Activated naive CD4-positive, alpha-beta T cell treated with anti-CD3 and anti-CD28 coated beads, Interleukin-2, amount 10 ng/mL, durations not matched to agents 5 hours and 36 hours (primary cell): Measurements from ENCODE around the gene PCGF5. TPM values are rescaled to one million over a fixed set of nuclear protein-coding genes. Genes with fewer than 3 reads are reported as not detected.

Experiments used
- total RNA-seq, 2 experiments: library from RNA; stranded (reverse); gene quantifications; one replicate each; pipeline ENCODE4 v1.2.3, GENCODE V29; 2021

PCGF5 gene
- total RNA-seq = 10 to 100 TPM; 52.2 to 55.6 TPM

GRCh38 chr10:91220194-91220953 is at the start of gene PCGF5:
TSS of gene PCGF5 (plus strand) at chr10:91220663. CDS start at chr10:91222872, 2,209 bp downstream.

Other genes starting within 250 kb of the PCGF5 start
- gene HECTD2, start 189.7 kb downstream of the PCGF5 start, total RNA-seq = 1 to 10 TPM; 1.1 TPM